Hepatocyte (in vitro differentiated cells): Measurements from ENCODE around the gene RBM12.

Experiments
- CTCF ChIP-seq: fragments of 200-600 bp; sonication (generic); IDR thresholded peaks from 2 replicates; pipeline ENCODE4 v1.5.1; 2016; ENCODE audit warnings: antibody characterized with exemption, mild to moderate bottlenecking; ENCODE audit not compliant: poor library complexity
- EZH2 ChIP-seq: fragments of 200-600 bp; sonication (generic); IDR thresholded peaks from 2 replicates; pipeline ENCODE4 v1.6.1; 2016; ENCODE audit warnings: antibody characterized with exemption, mild to moderate bottlenecking, borderline replicate concordance

- TF ChIP-seq CTCF = no peak
- TF ChIP-seq EZH2 = no peak
Observed at GRCh38 chr20:35711588-35712209, 47.0 kb upstream of the RBM12 start.
